H1 (cell line): Measurements from ENCODE around the gene KLC4.

ENCODE experiments used
- ASH2L ChIP-seq: fragments of 200-600, 300-600 bp; sonication (generic); IDR thresholded peaks from one replicate; pipeline ENCODE4 v1.7.1; 2017; ENCODE audit warnings: low read length
- CEBPB ChIP-seq: IDR thresholded peaks from 2 replicates; pipeline ENCODE4 v1.6.1; 2012; ENCODE audit warnings: low read depth, low read length
- CREB1 ChIP-seq: IDR thresholded peaks from 2 replicates; pipeline ENCODE4 v1.6.1; 2012; ENCODE audit warnings: inconsistent platforms
- EGR1 ChIP-seq: IDR thresholded peaks from 2 replicates; pipeline ENCODE4 v1.6.1; 2011; ENCODE audit warnings: low read depth, low read length, borderline replicate concordance
- JUND ChIP-seq: IDR thresholded peaks from 2 replicates; pipeline ENCODE4 v1.6.1; 2011; ENCODE audit warnings: mild to moderate bottlenecking, improper control_type of control experiment, low read length
- POLR2A ChIP-seq, 2 experiments: IDR thresholded peaks; 1 replicate in 1 of 2; 2 replicates in 1 of 2; pipeline ENCODE4 v1.6.1; 2011; ENCODE audit warnings: low read depth in 2 of 2, low read length in 2 of 2, mild to moderate bottlenecking in 2 of 2; ENCODE audit errors: control extremely low read depth in 1 of 2
- POLR2AphosphoS5 ChIP-seq: IDR thresholded peaks from 2 replicates; pipeline ENCODE4 v1.6.1; 2011; ENCODE audit warnings: low read depth, low read length
- RFX5 ChIP-seq: IDR thresholded peaks from 2 replicates; pipeline ENCODE4 v1.6.1; 2011; ENCODE audit warnings: low read depth, low read length, improper control_type of control experiment, borderline replicate concordance
- SAP30 ChIP-seq: fragments of 300-600 bp; sonication (generic); IDR thresholded peaks from 2 replicates; pipeline ENCODE4 v1.7.1; 2012; ENCODE audit warnings: low read length, moderate library complexity, mild to moderate bottlenecking, inconsistent platforms; ENCODE audit not compliant: insufficient read depth, insufficient replicate concordance
- SIN3A ChIP-seq, 2 experiments: IDR thresholded peaks in 1 of 2; conservative IDR thresholded peaks in 1 of 2; 2 replicates each; pipeline ENCODE4 v1.6.1; 2011 to 2012; ENCODE audit warnings: low read length in 2 of 2, improper control_type of control experiment in 1 of 2, low read depth in 1 of 2, mild to moderate bottlenecking in 1 of 2
- YY1 ChIP-seq: IDR thresholded peaks from 2 replicates; pipeline ENCODE4 v1.6.1; 2011; ENCODE audit warnings: low read depth, mild to moderate bottlenecking, low read length
- TF ChIP-seq, protein P1 (sequence below), 3 experiments: IDR thresholded peaks; 1 replicate in 2 of 3; 2 replicates in 1 of 3; pipeline versions ENCODE4 v1.5.1 to v1.6.1; 2011; ENCODE audit warnings: low read length in 3 of 3, mild to moderate bottlenecking in 3 of 3, inconsistent platforms in 2 of 3, low read depth in 1 of 3, moderate library complexity in 1 of 3; ENCODE audit not compliant: insufficient read depth in 1 of 3; ENCODE audit errors: control extremely low read depth in 1 of 3
- TF ChIP-seq, protein P2 (sequence below): IDR thresholded peaks from 2 replicates; pipeline ENCODE4 v1.6.1; 2011; ENCODE audit warnings: low read length, improper control_type of control experiment

DNA sequence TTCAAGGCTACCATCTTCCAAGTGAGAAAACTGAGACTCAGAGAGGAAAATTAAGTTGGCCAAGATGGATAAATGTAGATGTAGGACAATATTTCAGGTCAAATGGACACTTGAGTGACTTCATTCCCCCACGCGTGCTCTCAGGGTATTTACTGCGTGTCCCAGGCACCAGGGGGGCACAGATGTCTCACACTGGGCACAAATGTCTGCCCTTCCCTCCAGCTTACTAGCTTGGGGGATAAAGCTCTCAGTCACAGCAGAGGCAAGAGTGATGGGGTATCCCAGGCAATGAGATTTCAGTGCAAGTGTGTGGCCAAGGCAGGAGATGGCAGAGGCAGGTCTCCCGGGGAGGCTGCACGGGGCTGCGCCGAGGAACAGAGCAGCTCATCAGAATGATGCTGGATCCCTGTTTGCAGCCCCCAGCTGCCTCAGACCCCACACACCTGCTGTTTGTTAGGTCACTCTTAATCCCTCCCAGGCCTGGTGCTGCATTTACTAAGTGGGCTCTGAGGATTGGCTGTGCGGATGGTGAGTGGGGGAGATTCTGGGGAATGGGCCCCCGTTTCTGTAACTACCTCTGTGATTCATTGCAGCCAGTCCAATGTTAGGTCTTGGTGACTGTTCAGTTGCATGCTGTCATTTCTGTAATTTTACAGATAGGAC lies 60.8 kb downstream of the KLC4 start:
- no peak for TF ChIP-seq EGR1
- TF ChIP-seq, protein P1, sequence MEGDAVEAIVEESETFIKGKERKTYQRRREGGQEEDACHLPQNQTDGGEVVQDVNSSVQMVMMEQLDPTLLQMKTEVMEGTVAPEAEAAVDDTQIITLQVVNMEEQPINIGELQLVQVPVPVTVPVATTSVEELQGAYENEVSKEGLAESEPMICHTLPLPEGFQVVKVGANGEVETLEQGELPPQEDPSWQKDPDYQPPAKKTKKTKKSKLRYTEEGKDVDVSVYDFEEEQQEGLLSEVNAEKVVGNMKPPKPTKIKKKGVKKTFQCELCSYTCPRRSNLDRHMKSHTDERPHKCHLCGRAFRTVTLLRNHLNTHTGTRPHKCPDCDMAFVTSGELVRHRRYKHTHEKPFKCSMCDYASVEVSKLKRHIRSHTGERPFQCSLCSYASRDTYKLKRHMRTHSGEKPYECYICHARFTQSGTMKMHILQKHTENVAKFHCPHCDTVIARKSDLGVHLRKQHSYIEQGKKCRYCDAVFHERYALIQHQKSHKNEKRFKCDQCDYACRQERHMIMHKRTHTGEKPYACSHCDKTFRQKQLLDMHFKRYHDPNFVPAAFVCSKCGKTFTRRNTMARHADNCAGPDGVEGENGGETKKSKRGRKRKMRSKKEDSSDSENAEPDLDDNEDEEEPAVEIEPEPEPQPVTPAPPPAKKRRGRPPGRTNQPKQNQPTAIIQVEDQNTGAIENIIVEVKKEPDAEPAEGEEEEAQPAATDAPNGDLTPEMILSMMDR (IDR thresholded peaks at IDR 0.05; ENCODE audit: control extremely low read depth in 1 of 3, insufficient read depth in 1 of 3, low read depth in 1 of 3, low read length in 3 of 3), result no peak
- no peak for TF ChIP-seq CEBPB
- TF ChIP-seq, protein P2, sequence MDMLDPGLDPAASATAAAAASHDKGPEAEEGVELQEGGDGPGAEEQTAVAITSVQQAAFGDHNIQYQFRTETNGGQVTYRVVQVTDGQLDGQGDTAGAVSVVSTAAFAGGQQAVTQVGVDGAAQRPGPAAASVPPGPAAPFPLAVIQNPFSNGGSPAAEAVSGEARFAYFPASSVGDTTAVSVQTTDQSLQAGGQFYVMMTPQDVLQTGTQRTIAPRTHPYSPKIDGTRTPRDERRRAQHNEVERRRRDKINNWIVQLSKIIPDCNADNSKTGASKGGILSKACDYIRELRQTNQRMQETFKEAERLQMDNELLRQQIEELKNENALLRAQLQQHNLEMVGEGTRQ, result no peak
- no peak for TF ChIP-seq POLR2A (IDR thresholded peaks at IDR 0.05; ENCODE audit: control extremely low read depth in 1 of 2, low read depth in 2 of 2, low read length in 2 of 2)
- TF ChIP-seq SAP30, result no peak
- TF ChIP-seq RFX5, result no peak
- no peak for TF ChIP-seq YY1
- TF ChIP-seq CREB1, result no peak
- no peak for TF ChIP-seq ASH2L
- no peak for TF ChIP-seq SIN3A (conservative IDR thresholded peaks at IDR 0.05 in 1 of 2, IDR thresholded peaks at IDR 0.05 in 1 of 2; ENCODE audit: low read depth in 1 of 2, low read length in 2 of 2)
- no peak for TF ChIP-seq POLR2AphosphoS5
- TF ChIP-seq JUND, result no peak
